ENCODE measurements around the gene GRB2.
"Not testable (repeated sequence)": the region's sequence is repeated elsewhere in the genome, so short reads cannot be mapped to it uniquely, and the experiment has no call there.

Gene GRB2

GRCh38 chr17:75388476-75389030, 16.9 kb downstream of the GRB2 start:
- in situ Hi-C loops (cut with HindIII; ENCODE audit: low sequenced_read_pairs): no loop called here

GRCh38 chr17:75387771-75388170, 17.7 kb downstream of the GRB2 start:
- in situ Hi-C loops (cut with HindIII; ENCODE audit: low sequenced_read_pairs): no loop called here

- in situ Hi-C loops (cut with HindIII; ENCODE audit: low sequenced_read_pairs): no loop called here
Observed at GRCh38 chr17:75386430-75386829, 19.0 kb downstream of the GRB2 start.

GRCh38 chr17:75384751-75385150, 20.7 kb downstream of the GRB2 start:
- in situ Hi-C loops (cut with HindIII; ENCODE audit: low sequenced_read_pairs): no loop called here

GRCh38 chr17:75383842-75384195, 21.7 kb downstream of the GRB2 start:
- in situ Hi-C loops (cut with HindIII; ENCODE audit: low sequenced_read_pairs): no loop called here

DNA sequence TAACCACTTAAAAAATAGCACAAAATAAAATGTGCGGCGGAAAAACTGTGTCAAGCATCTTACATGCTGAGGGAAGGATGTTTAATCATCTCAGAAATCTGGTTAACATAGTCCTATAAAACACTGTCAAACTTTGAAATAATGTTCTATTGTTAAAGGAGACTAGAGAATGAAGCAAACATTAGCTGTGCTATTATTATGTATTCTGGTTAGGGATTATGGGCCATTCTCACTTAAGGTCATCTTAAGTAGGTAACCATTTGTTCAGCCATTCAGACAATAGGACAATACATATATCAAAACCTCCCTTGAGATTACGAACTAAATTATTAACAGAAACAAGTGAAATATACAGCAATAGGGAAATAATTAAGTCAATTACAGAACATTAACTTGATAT, 24.7 kb downstream of the GRB2 start:
- in situ Hi-C loops (cut with HindIII; ENCODE audit: low sequenced_read_pairs): no loop called here

- in situ Hi-C loops (cut with HindIII; ENCODE audit: low sequenced_read_pairs): no loop called here
Observed at GRCh38 chr17:75380315-75380714, 25.2 kb downstream of the GRB2 start.

- in situ Hi-C loops (cut with HindIII; ENCODE audit: low sequenced_read_pairs): not testable (repeated sequence)
Observed at GRCh38 chr17:75379426-75379825, 26.1 kb downstream of the GRB2 start.

DNA sequence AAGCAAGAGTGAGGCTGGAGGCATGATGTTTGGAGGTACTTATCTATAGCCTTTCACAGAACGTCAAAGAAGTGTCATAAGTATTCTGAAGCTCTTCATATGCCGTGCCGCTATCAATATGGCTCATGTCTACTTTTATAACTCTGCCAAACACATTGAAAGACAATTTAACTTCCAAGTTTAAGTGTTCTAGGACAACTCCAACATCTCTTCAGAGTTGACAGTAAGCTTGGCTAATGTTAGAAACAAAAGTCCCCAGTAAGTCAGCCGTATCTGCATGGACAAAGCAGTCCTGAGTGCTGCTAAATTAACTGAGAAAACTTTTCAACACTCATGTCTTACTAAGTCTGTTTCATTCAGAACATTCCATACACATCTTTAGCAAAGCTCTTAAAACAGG, 32.2 kb downstream of the GRB2 start:
- in situ Hi-C loops (cut with HindIII; ENCODE audit: low sequenced_read_pairs): no loop called here

- in situ Hi-C loops (cut with HindIII; ENCODE audit: low sequenced_read_pairs): no loop called here
Observed at GRCh38 chr17:75371981-75372380, 33.5 kb downstream of the GRB2 start.

DNA sequence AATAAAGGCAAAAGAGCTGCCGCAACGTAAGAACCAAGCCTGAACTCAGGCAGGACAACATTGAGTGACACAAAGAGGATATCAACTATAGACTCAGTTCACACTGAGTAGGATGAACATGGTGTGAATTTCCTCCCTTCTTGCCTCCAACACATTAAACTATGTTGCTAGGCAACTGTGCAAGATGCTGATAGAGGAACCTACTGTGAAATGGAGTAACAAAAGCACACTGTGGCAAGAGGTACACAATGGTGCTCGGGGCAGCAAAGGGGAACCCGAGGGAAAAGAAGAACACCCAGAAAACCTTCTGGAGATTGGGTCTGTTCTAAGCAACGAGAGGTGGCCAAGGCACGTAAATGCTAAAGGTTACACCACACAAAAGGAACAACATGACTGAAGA, 34.1 kb downstream of the GRB2 start:
- in situ Hi-C loops (cut with HindIII; ENCODE audit: low sequenced_read_pairs): no loop called here

GRCh38 chr17:75370286-75370915, 35.1 kb downstream of the GRB2 start:
- in situ Hi-C loops (cut with HindIII; ENCODE audit: low sequenced_read_pairs): no loop called here

DNA sequence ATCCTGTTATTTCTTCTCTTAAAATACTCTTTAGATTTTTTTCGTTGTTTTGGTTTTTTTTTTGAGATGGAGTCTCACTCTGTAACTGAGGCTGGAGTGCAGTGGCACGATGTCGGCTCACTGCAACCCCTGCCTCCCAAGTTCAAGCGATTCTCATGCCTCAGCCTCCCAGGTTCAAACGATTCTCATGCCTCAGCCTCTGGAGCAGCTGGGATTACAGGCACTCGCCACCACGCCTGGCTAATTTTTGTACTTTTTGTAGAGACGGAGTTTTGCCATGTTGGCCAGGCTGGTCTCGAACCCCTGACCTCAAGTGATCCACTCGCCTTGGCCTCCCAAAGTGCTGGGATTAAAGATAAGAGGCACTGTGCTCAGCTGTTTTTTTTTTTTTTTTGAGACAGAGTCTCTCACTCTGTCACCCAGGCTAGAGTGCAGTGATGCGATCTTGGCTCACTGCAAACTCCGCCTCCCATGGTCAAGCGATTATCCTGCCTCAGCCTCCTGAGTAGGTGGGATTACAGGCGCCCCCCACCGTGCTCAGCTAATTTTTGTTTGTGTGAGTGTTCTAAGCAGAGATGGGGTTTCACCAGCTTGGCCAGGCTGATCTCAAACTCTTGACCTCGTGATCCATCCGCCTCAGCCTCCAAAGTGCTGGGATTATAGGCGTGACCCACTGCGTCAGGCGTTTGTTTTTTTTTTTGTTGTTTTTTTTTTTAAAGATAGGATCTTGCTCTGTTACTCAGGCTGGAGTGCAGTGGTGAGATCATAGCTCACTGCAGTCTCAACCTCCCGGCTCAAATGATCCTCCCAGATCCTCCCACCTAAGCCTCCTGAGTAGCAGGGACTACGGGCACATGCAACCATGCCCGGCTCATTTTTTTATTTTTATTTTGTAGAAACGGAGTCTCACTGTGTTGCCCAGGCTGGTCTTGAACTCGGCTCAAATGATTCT, 37.4 kb downstream of the GRB2 start:
- in situ Hi-C loops (cut with HindIII; ENCODE audit: low sequenced_read_pairs): not testable (repeated sequence)

DNA sequence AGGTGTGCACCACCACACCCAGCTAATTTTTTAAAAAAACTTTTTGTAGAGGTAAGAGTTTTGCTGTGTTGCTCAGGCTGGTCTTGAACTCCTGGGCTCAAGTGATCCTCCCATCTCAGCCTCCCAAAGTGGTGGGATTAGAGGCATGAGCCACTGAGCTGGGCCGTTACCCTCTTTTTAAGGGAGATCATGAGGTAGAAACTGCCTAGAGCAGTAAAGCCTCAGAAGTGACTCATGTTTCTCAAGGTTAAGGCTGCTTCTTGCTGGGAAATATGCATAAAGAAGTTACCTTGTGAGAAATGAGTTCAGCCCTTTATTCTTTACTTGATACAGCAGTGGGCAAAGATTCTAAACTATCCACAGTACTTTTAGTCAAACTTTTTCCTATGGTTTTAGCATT, 38.2 kb downstream of the GRB2 start:
- in situ Hi-C loops (cut with HindIII; ENCODE audit: low sequenced_read_pairs): no loop called here

GRCh38 chr17:75366432-75366831, 39.0 kb downstream of the GRB2 start:
- in situ Hi-C loops (cut with HindIII; ENCODE audit: low sequenced_read_pairs): no loop called here

DNA sequence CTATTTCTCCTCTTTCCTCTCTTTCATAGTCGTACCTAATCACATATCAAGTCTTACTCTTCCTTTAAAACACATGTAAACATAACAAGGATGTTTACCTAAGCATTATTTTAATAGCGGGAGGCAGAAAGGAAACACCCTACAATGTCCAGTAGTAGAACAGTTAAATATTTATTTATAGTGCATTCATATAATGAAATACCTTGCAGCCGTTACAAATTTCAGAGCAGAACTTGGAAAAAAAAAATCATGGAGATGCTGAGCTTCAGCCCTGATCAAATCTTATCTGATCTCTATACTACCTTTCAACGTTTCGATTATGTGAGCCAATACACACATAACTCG, 39.6 kb downstream of the GRB2 start:
- in situ Hi-C loops (cut with HindIII; ENCODE audit: low sequenced_read_pairs): no loop called here

- in situ Hi-C loops (cut with HindIII; ENCODE audit: low sequenced_read_pairs): no loop called here
Observed at GRCh38 chr17:75365009-75365930, 40.2 kb downstream of the GRB2 start.

- in situ Hi-C loops (cut with HindIII; ENCODE audit: low sequenced_read_pairs): no loop called here
Observed at GRCh38 chr17:75364078-75364477, 41.4 kb downstream of the GRB2 start.

GRCh38 chr17:75361996-75362395, 43.5 kb downstream of the GRB2 start:
- in situ Hi-C loops (cut with HindIII; ENCODE audit: low sequenced_read_pairs): no loop called here

GRCh38 chr17:75361344-75361743, 44.1 kb downstream of the GRB2 start:
- in situ Hi-C loops (cut with HindIII; ENCODE audit: low sequenced_read_pairs): no loop called here

GRCh38 chr17:75356260-75356937, 49.1 kb downstream of the GRB2 start:
- in situ Hi-C loops (cut with HindIII; ENCODE audit: low sequenced_read_pairs): no loop called here
